ENCODE data around the gene NUP85. TPM values are rescaled to one million over a fixed set of nuclear protein-coding genes. Genes with fewer than 3 reads are reported as not detected.

Gene NUP85
- total RNA-seq, 1 donor from 2014 or later: 66.8 TPM

Other genes with a start within 250 kb of the NUP85 start
- 28.6 TPM for gene HID1, start 232.9 kb upstream of the NUP85 start, total RNA-seq
- gene CDR2L, start 218.0 kb upstream of the NUP85 start, total RNA-seq: 12.6 TPM
- gene MRPL58, start 193.0 kb upstream of the NUP85 start, total RNA-seq: 22.4 TPM
- 171 TPM for gene ATP5PD, start 158.7 kb upstream of the NUP85 start, total RNA-seq
- gene KCTD2, start 158.5 kb upstream of the NUP85 start, total RNA-seq: 22.9 TPM
- gene SLC16A5, start 117.7 kb upstream of the NUP85 start, total RNA-seq: 32.3 TPM
- gene ARMC7, start 95.7 kb upstream of the NUP85 start, total RNA-seq: 16.7 TPM
- gene NT5C, start 73.9 kb upstream of the NUP85 start, total RNA-seq: 34.9 TPM
- gene JPT1, start 51.2 kb upstream of the NUP85 start, total RNA-seq: 61.1 TPM
- 351 TPM for gene SUMO2, start 22.7 kb upstream of the NUP85 start, total RNA-seq
- gene GGA3, start 55.9 kb downstream of the NUP85 start, total RNA-seq: 68.6 TPM
- 38.3 TPM for gene MRPS7, start 56.2 kb downstream of the NUP85 start, total RNA-seq
- gene MIF4GD, start 65.6 kb downstream of the NUP85 start, total RNA-seq: 32.1 TPM
- 41.5 TPM for gene SLC25A19, start 83.8 kb downstream of the NUP85 start, total RNA-seq
- 181 TPM for gene GRB2, start 200.0 kb downstream of the NUP85 start, total RNA-seq

All from lower lobe of right lung (tissue), 1 donor.